HepG2 (cell line): ENCODE data around the gene AGBL1. TPM values are rescaled to one million over a fixed set of nuclear protein-coding genes. Genes with fewer than 3 reads are reported as not detected.

Experiments used
- ATAC-seq: fragments of 200-7000 bp; cut with Tn5 transposase; 3 replicates; pipeline ENCODE4 v1.9.1; 2020; ENCODE audit warnings: mild to moderate bottlenecking, moderate library complexity
- BruUV-seq: library from RNA; stranded (reverse); fragments of 400-500 nt; replicated peaks from 2 replicates; lab custom pipeline; 2021; lab: Mats Ljungman, UMichigan
- CTCF ChIA-PET: fragments of 300-600 bp; formaldehyde crosslinking; extraction: SDS; loops from one replicate; lab custom pipeline; 2021; ENCODE audit warnings: low total read pairs, inconsistent platforms, low intra/inter-chr PET ratio; lab: Yijun Ruan, JAX
- POLR2A ChIA-PET: fragments of 350-600 bp; sonication (Branson Sonifier 250); formaldehyde crosslinking; loops from one replicate; lab custom pipeline; 2020; ENCODE audit warnings: antibody characterized with exemption, inconsistent platforms; lab: Yijun Ruan, JAX
- DNase-seq: peaks from one replicate; pipeline ENCODE4 v3.0.0-alpha.2; 2015; ENCODE audit warnings: low spot score
- FAIRE-seq: peaks from 3 replicates; lab custom pipeline; 2011; peaks lifted over from hg19 to GRCh38; lab: Jason Lieb, UNC
- H2AFZ ChIP-seq: one replicate; pipeline ENCODE4 v1.6.1; 2011; ENCODE audit warnings: low read length, inconsistent platforms
- H3K27ac ChIP-seq: fragments of 300-600 bp; 3 replicates; pipeline ENCODE4 v1.8.0; 2011; ENCODE audit warnings: mixed run types, mild to moderate bottlenecking, mixed read lengths, low read length, inconsistent platforms; ENCODE audit not compliant: insufficient read depth; ENCODE audit errors: extremely low read length
- H3K27me3 ChIP-seq, 2 experiments: fragments of 200-600 bp in 1 of 2; 2 replicates in 1 of 2; 3 replicates in 1 of 2; pipeline versions ENCODE4 v1.6.0 to v1.8.0; 2011; ENCODE audit warnings: low read length in 2 of 2, mild to moderate bottlenecking in 2 of 2, moderate library complexity in 2 of 2, inconsistent platforms in 1 of 2; ENCODE audit not compliant: insufficient read depth in 2 of 2, control insufficient read depth in 1 of 2
- H3K36me3 ChIP-seq, 2 experiments: fragments of 200-600 bp in 1 of 2; replicated peaks in 1 of 2; 2 replicates in 1 of 2; 3 replicates in 1 of 2; pipeline versions ENCODE4 v1.5.1 to v1.8.0; 2011; ENCODE audit warnings: low read length in 2 of 2, inconsistent platforms in 1 of 2; ENCODE audit not compliant: insufficient read depth in 2 of 2, control insufficient read depth in 1 of 2
- H3K4me1 ChIP-seq: 2 replicates; pipeline ENCODE4 v1.5.1; 2012; ENCODE audit warnings: low read length, inconsistent platforms; ENCODE audit not compliant: insufficient read depth
- H3K4me2 ChIP-seq: 2 replicates; pipeline ENCODE4 v1.6.0; 2011; ENCODE audit warnings: low read depth, low read length, inconsistent platforms
- H3K4me3 ChIP-seq, 3 experiments: fragments of 200-600 bp in 1 of 3; sonication (generic), shearing (Covaris generic) in 1 of 3; replicated peaks in 1 of 3; 2 replicates each; pipeline ENCODE4 v1.5.1; 2011 to 2016; ENCODE audit warnings: low read length in 3 of 3, inconsistent platforms in 2 of 3, low read depth in 2 of 3, mild to moderate bottlenecking in 2 of 3, control low read depth in 1 of 3, mixed read lengths in 1 of 3; ENCODE audit not compliant: insufficient read depth in 1 of 3
- H3K79me2 ChIP-seq: one replicate; pipeline ENCODE4 v1.6.1; 2011; ENCODE audit warnings: low read length, inconsistent platforms; ENCODE audit not compliant: insufficient read depth
- H3K9ac ChIP-seq: 2 replicates; pipeline ENCODE4 v1.6.0; 2011; ENCODE audit warnings: mild to moderate bottlenecking, low read depth, low read length, inconsistent platforms; ENCODE audit not compliant: insufficient read depth
- H3K9me3 ChIP-seq: 2 replicates; pipeline ENCODE4 v1.5.1; 2012; ENCODE audit warnings: mild to moderate bottlenecking, low read length
- H4K20me1 ChIP-seq: 2 replicates; pipeline ENCODE4 v1.6.0; 2011; ENCODE audit warnings: inconsistent platforms, mild to moderate bottlenecking, low read length, moderate library complexity; ENCODE audit not compliant: insufficient read depth
- HIC2 ChIP-seq: sonication (generic); formaldehyde crosslinking; IDR thresholded peaks from 2 replicates; pipeline ENCODE4 v1.9.0; 2022; ENCODE audit warnings: low read depth, missing genetic modification reagents
- IRF2 ChIP-seq: IDR thresholded peaks from 2 replicates; pipeline ENCODE4 v1.6.1; 2018; ENCODE audit warnings: missing genetic modification reagents, missing compliant biosample characterization
- KLF9 ChIP-seq: IDR thresholded peaks from 2 replicates; pipeline ENCODE4 v1.6.1; 2016; ENCODE audit warnings: low read depth
- MTF1 ChIP-seq: sonication (generic); formaldehyde crosslinking; IDR thresholded peaks from 2 replicates; pipeline ENCODE4 v1.5.0; 2020; ENCODE audit warnings: missing genetic modification reagents
- MXI1 ChIP-seq: IDR thresholded peaks from 3 replicates; pipeline ENCODE4 v1.6.1; 2012; ENCODE audit warnings: low read depth, low read length, inconsistent platforms, borderline replicate concordance
- NCOA5 ChIP-seq: sonication (generic); formaldehyde crosslinking; IDR thresholded peaks from 2 replicates; pipeline ENCODE4 v1.4.0; 2020; ENCODE audit warnings: missing genetic modification reagents
- NR1H2 ChIP-seq: sonication (generic); formaldehyde crosslinking; IDR thresholded peaks from 2 replicates; pipeline ENCODE4 v1.8.1; 2022; ENCODE audit warnings: low read depth, missing genetic modification reagents, borderline replicate concordance
- PREB ChIP-seq: sonication (generic); formaldehyde crosslinking; IDR thresholded peaks from 2 replicates; pipeline ENCODE4 v1.4.0; 2020; ENCODE audit warnings: missing genetic modification reagents
- WIZ ChIP-seq: sonication (generic); formaldehyde crosslinking; IDR thresholded peaks from 2 replicates; pipeline ENCODE4 v1.5.1; 2020; ENCODE audit warnings: mild to moderate bottlenecking, missing genetic modification reagents
- ZBTB10 ChIP-seq: sonication (generic); formaldehyde crosslinking; IDR thresholded peaks from 2 replicates; pipeline ENCODE4 v1.4.0; 2020; ENCODE audit warnings: missing genetic modification reagents, borderline replicate concordance
- ZNF230 ChIP-seq: sonication (generic); formaldehyde crosslinking; IDR thresholded peaks from 2 replicates; pipeline ENCODE4 v1.4.0; 2020; ENCODE audit warnings: mild to moderate bottlenecking, missing genetic modification reagents
- ZNF83 ChIP-seq: sonication (generic); formaldehyde crosslinking; IDR thresholded peaks from 2 replicates; pipeline ENCODE4 v1.4.0; 2020; ENCODE audit warnings: missing genetic modification reagents, mild to moderate bottlenecking, borderline replicate concordance
- WGBS: methylation state at CpG from one replicate; pipeline ENCODE4 v1.1.6; 2017; ENCODE audit warnings: low lambda C conversion rate; 5-methylcytosine and 5-hydroxymethylcytosine counted together
- in situ Hi-C: cut with HindIII; loops from 2 replicates; pipeline ENCODE4 v1.10.0; 2017; ENCODE audit warnings: low pct_unique_long_range_greater_than_20kb; ENCODE audit not compliant: extremely low pct_ligation_motif_present
- intact Hi-C: fragments of 100-400 bp; cut with micrococcal nuclease; formaldehyde crosslinking; loops from one replicate; pipeline ENCODE4 v1.10.0; 2022; ENCODE audit not compliant: unreplicated experiment
- polyA plus RNA-seq, 8 experiments: library from polyadenylated mRNA; depleted of rRNA in 3 of 8; stranded (reverse) in 7 of 8; unstranded in 1 of 8; fragments of >200 nt; fragmentation: Illumina TruSeq in 4 of 8; extraction: Trizol in 4 of 8; gene quantifications; 2 replicates each; pipeline versions ENCODE4 v1.2.1 to v1.2.3, GENCODE V29; 2011 to 2016; ENCODE audit warnings: low read depth in 4 of 8, missing spikeins in 1 of 8, mixed read lengths in 1 of 8; ENCODE audit not compliant: insufficient read depth in 1 of 8
- total RNA-seq, 5 experiments: library from RNA; depleted of rRNA; stranded (reverse); fragments of >200 nt; fragmentation: Illumina TruSeq; extraction: Trizol; gene quantifications; 2 replicates each; pipeline ENCODE4 v1.2.3, GENCODE V29; 2016; ENCODE audit warnings: low read depth in 1 of 5

Gene AGBL1
- total and polyA plus RNA-seq, 2 of the 13 experiments (the other 11 are each of a cell fraction or from before 2014, with no cell fraction given), result 0.01 TPM; not detected in 1

- H3K79me2 ChIP-seq, result no peaks in the 10 kb centered on the region
- no TSS peak for BruUV-seq
- FAIRE-seq (no peak), ATAC-seq (no peak), DNase-seq (no peak)
- H3K9ac ChIP-seq, result no peak overlapping the region
- 7% methylated on average over 4 of the region's 4 CpGs for WGBS
- H3K36me3 ChIP-seq, result no peaks in the 10 kb centered on the region
- H3K4me1 ChIP-seq, result no peaks in the 10 kb centered on the region
- in situ Hi-C loops (no loop called here), intact Hi-C loops (no loop called here)
- H3K4me2 ChIP-seq, result no peak overlapping the region
- POLR2A ChIA-PET, result no interaction called here
- TF ChIP-seq NCOA5 (CRISPR knock-in tag), result no peak
- TF ChIP-seq MTF1 (CRISPR knock-in tag), result no peak
- H3K27me3 ChIP-seq, result no peaks in the 10 kb centered on the region; a peak in 1 of 5 replicates
- no peaks in the 10 kb centered on the region for H4K20me1 ChIP-seq
- H2AFZ ChIP-seq, result no peak overlapping the region
- no peak overlapping the region for H3K27ac ChIP-seq
- no peak overlapping the region for H3K4me3 ChIP-seq
- CTCF ChIA-PET, result no interaction called here
- H3K9me3 ChIP-seq, result no peaks in the 10 kb centered on the region
Measured at GRCh38 chr15:86089422-86089821, 9.8 kb downstream of the AGBL1 start.

- ChIA-PET POLR2A (no interaction called here), CTCF (no interaction called here)
- Histone ChIP-seq H3K27me3 (no peaks in the 10 kb centered on the region), H3K36me3 (no peaks in the 10 kb centered on the region), H4K20me1 (no peaks in the 10 kb centered on the region), H3K9me3 (no peaks in the 10 kb centered on the region), H3K9ac (no peak overlapping the region), H3K79me2 (no peaks in the 10 kb centered on the region), H3K4me3 (no peak overlapping the region), H2AFZ (no peak overlapping the region), H3K27ac (no peak overlapping the region), H3K4me2 (no peak overlapping the region), H3K4me1 (no peaks in the 10 kb centered on the region)
- WGBS, result 68% methylated on average over 5 of the region's 5 CpGs
- FAIRE-seq (no peak), ATAC-seq (no peak), DNase-seq (no peak)
- in situ Hi-C loops (no loop called here), intact Hi-C loops (no loop called here)
- no TSS peak for BruUV-seq
- TF ChIP-seq NR1H2 (CRISPR knock-in tag) (no peak), HIC2 (no peak), KLF9 (CRISPR knock-in tag) (no peak), WIZ (CRISPR knock-in tag) (no peak), MXI1 (no peak), IRF2 (no peak), PREB (CRISPR knock-in tag) (no peak), ZBTB10 (CRISPR knock-in tag) (no peak), ZNF230 (CRISPR knock-in tag) (no peak), ZNF83 (no peak)
Measured at GRCh38 chr15:86101818-86102217, 22.1 kb downstream of the AGBL1 start.
